GM18861 (cell line): Measurements from ENCODE around the gene RASSF8.
"Not testable (repeated sequence)": the region's sequence is repeated elsewhere in the genome, so short reads cannot be mapped to it uniquely, and the experiment has no call there.

ENCODE experiments used
- ATAC-seq: cut with Tn5 transposase; IDR thresholded peaks from one replicate; pipeline ENCODE4 v1.9.1; 2021; ENCODE audit not compliant: unreplicated experiment

The RASSF8 gene

GRCh38 chr12:26054383-26054782 is 95.9 kb downstream of the RASSF8 start:
- no peak for ATAC-seq

- no peak for ATAC-seq
Observed at GRCh38 chr12:26055087-26055486, 96.6 kb downstream of the RASSF8 start.

GRCh38 chr12:26056335-26056734 is 97.9 kb downstream of the RASSF8 start:
- no peak for ATAC-seq

- ATAC-seq: not testable (repeated sequence)
Observed at GRCh38 chr12:26057271-26057670, 98.8 kb downstream of the RASSF8 start.

GRCh38 chr12:26058308-26058707 is 99.8 kb downstream of the RASSF8 start:
- ATAC-seq: no peak

GRCh38 chr12:26058818-26059217 is 100.3 kb downstream of the RASSF8 start:
- ATAC-seq: no peak

- ATAC-seq: no peak
Observed at GRCh38 chr12:26062006-26062405, 103.5 kb downstream of the RASSF8 start.

- ATAC-seq: no peak
Observed at GRCh38 chr12:26062566-26062965, 104.1 kb downstream of the RASSF8 start.

- no peak for ATAC-seq
Observed at GRCh38 chr12:26065451-26065850, 107.0 kb downstream of the RASSF8 start.

GRCh38 chr12:26068503-26068902 is 110.0 kb downstream of the RASSF8 start:
- ATAC-seq: no peak

GRCh38 chr12:26069796-26070195 is 111.3 kb downstream of the RASSF8 start:
- no peak for ATAC-seq

- no peak for ATAC-seq
Observed at GRCh38 chr12:26077915-26078702, 119.6 kb downstream of the RASSF8 start.

GRCh38 chr12:26080911-26081310 is 122.4 kb downstream of the RASSF8 start:
- no peak for ATAC-seq

- ATAC-seq: no peak
Observed at GRCh38 chr12:26086936-26087335, 128.5 kb downstream of the RASSF8 start.

- peak; percentile 80 for ATAC-seq
Observed at GRCh38 chr12:26088998-26089397, 130.5 kb downstream of the RASSF8 start.

GRCh38 chr12:26090836-26091510 is 132.5 kb downstream of the RASSF8 start:
- no peak for ATAC-seq

GRCh38 chr12:26091822-26092221 is 133.3 kb downstream of the RASSF8 start:
- ATAC-seq: no peak

- ATAC-seq: no peak
Observed at GRCh38 chr12:26092346-26093105, 134.0 kb downstream of the RASSF8 start.

GRCh38 chr12:26095186-26095585 is 136.7 kb downstream of the RASSF8 start:
- ATAC-seq: no peak

GRCh38 chr12:26096036-26096435 is 137.6 kb downstream of the RASSF8 start:
- no peak for ATAC-seq

- peak; percentile 77 for ATAC-seq
Observed at GRCh38 chr12:26097046-26097878, 138.8 kb downstream of the RASSF8 start.
